Parathyroid adenoma (tissue), 2 donors: Measurements from ENCODE around the gene BDKRB2.
A peak's percentile ranks its signal among the peaks of the same experiment; 100 is the strongest.

Source experiments
- H2AFZ ChIP-seq: fragments of 300-600 bp; sonication (generic); one replicate; pipeline ENCODE4 v1.7.0; 2017; ENCODE audit warnings: antibody characterized with exemption, mild to moderate bottlenecking
- H3K27ac ChIP-seq: fragments of 300-600 bp; sonication (generic); one replicate; pipeline ENCODE4 v1.7.0; 2017
- H3K27me3 ChIP-seq: fragments of 300-600 bp; sonication (generic); one replicate; pipeline ENCODE4 v1.7.0; 2017; ENCODE audit warnings: low read length; ENCODE audit not compliant: control insufficient read depth, insufficient read depth
- H3K36me3 ChIP-seq: fragments of 300-600 bp; sonication (generic); one replicate; pipeline ENCODE4 v1.7.0; 2017; ENCODE audit warnings: low read length; ENCODE audit not compliant: control insufficient read depth, insufficient read depth
- H3K4me1 ChIP-seq: fragments of 300-600 bp; sonication (generic); one replicate; pipeline ENCODE4 v1.7.0; 2017; ENCODE audit warnings: control low read depth
- H3K4me2 ChIP-seq: fragments of 300-600 bp; sonication (generic); one replicate; pipeline ENCODE4 v1.7.0; 2017; ENCODE audit warnings: low read length
- H3K4me3 ChIP-seq: fragments of 300-600 bp; sonication (generic); one replicate; pipeline ENCODE4 v1.7.0; 2017; ENCODE audit warnings: low read depth, low read length
- H3K79me2 ChIP-seq: fragments of 300-600 bp; sonication (generic); one replicate; pipeline ENCODE4 v1.7.0; 2017; ENCODE audit warnings: control low read depth
- H3K9ac ChIP-seq: fragments of 300-600 bp; sonication (generic); one replicate; pipeline ENCODE4 v1.7.0; 2017; ENCODE audit warnings: mild to moderate bottlenecking
- H3K9me3 ChIP-seq: fragments of 300-600 bp; sonication (generic); one replicate; pipeline ENCODE4 v1.7.0; 2017; ENCODE audit warnings: low read length; ENCODE audit not compliant: control insufficient read depth
- CTCF ChIP-seq: fragments of 300-600 bp; sonication (generic); IDR thresholded peaks from one replicate; pipeline ENCODE4 v1.7.0; 2017; ENCODE audit warnings: antibody characterized with exemption, mild to moderate bottlenecking
- donor health status: primary hyperparathyroidism.

Gene BDKRB2

DNA sequence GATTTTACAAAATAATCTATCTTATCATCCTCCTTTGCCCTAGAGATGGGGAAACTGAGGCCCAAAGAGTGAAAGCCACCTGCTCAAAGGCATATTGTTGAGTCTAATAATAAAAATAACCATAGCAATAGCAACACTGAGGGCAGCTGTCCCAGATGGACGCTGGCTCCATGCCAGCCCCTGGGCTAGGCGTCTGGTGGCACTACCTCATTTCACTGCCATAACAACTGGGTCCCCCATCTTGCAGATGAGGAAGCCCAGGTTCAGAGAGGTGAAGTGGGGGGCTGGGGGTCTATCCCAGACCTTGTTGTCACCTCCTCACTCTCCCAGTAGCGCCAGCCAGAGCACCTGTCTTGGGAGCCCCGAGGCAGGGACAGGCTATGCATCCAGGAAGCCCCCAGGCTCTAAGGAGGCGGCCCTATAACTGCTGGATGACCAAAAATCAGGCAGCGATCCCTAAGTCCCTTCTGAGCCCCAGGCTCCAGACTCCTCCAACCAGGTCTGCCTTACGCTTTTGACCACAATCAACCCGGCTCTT, 12.8 kb downstream of the BDKRB2 start:
- H3K4me2 ChIP-seq, result no peak overlapping the region
- H3K79me2 ChIP-seq, result no peaks in the 10 kb centered on the region
- H3K27ac ChIP-seq, result no peak overlapping the region
- no peaks in the 10 kb centered on the region for H3K4me1 ChIP-seq
- H3K9me3 ChIP-seq, result no peaks in the 10 kb centered on the region
- H3K36me3 ChIP-seq, result no peaks in the 10 kb centered on the region
- no peaks in the 10 kb centered on the region for H3K27me3 ChIP-seq
- H2AFZ ChIP-seq, result no peak overlapping the region
- H3K4me3 ChIP-seq, result no peak overlapping the region
- no peak for TF ChIP-seq CTCF
- no peak overlapping the region for H3K9ac ChIP-seq

DNA sequence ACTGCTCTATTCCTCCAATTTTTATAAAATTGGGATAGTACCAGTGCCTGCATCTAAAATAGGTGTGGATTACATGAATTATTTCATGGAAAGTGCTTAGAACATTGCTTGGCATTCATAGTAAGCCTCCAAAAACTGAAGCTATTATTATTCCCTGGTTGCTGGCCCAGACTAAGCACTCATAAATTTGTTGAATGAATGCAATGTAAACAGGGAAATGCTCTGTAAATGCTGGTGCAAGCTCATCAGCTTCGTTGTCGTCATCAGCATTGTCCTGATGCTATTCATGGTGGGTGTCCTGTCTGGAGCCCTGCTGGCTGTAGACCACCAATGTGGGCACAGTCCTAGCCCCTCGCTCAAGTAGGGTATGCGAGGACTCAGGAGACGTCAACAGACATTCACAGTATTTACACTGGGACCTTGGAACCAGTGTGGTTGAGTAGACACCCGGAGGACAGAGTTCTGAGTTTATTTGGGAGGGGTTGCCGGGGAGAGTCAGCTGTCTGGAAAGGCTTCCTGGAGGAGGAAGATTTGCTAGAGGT, 16.5 kb downstream of the BDKRB2 start:
- Histone ChIP-seq H3K36me3 (no peaks in the 10 kb centered on the region), H3K9ac (no peak overlapping the region), H3K9me3 (no peaks in the 10 kb centered on the region), H3K79me2 (no peaks in the 10 kb centered on the region), H3K27ac (no peak overlapping the region), H3K27me3 (no peaks in the 10 kb centered on the region), H3K4me2 (no peak overlapping the region), H3K4me3 (no peak overlapping the region), H3K4me1 (no peaks in the 10 kb centered on the region), H2AFZ (no peak overlapping the region)
- no peak for TF ChIP-seq CTCF

GRCh38 chr14:96221841-96222240, 17.2 kb downstream of the BDKRB2 start:
- TF ChIP-seq CTCF, result no peak
- Histone ChIP-seq H3K4me2 (no peak overlapping the region), H2AFZ (no peak overlapping the region), H3K9me3 (no peaks in the 10 kb centered on the region), H3K27ac (no peak overlapping the region), H3K27me3 (no peaks in the 10 kb centered on the region), H3K79me2 (no peaks in the 10 kb centered on the region), H3K9ac (no peak overlapping the region), H3K4me1 (no peaks in the 10 kb centered on the region), H3K36me3 (no peaks in the 10 kb centered on the region), H3K4me3 (no peak overlapping the region)

DNA sequence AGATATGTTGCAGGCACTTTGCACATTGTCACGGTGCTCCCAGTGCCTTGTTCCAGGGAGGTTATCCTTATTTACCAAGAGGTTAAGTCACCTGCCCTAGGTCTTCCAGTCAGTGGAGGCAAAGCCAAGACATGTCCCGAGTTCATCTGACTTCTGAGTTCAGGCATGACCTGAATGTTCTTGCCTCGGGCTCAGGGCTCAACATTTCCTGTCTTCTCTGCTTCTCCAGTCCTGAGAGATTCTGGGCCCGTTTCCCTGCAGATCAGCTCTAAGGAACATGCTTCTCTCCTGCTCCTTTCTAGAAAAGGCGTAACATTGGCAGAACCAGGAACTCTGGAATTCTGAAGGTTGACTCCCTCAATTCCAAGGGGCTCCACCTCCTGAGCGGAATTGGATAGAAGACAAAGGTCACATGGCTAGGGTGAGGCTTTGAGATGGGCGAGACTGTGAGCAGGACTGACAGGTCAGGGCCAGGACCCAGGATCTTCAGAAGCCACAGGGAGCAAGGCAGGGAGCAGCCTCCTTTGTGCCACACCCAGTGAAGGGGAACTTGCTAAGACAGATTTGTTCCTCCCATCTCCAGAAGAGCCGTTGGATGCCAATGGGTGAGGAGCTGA, 19.9 kb downstream of the BDKRB2 start:
- Histone ChIP-seq H3K79me2 (no peaks in the 10 kb centered on the region), H3K9me3 (no peaks in the 10 kb centered on the region), H3K9ac (no peak overlapping the region), H3K27me3 (no peaks in the 10 kb centered on the region), H3K4me3 (no peak overlapping the region), H3K36me3 (no peaks in the 10 kb centered on the region), H3K27ac (no peak overlapping the region), H3K4me1 (no peaks in the 10 kb centered on the region), H3K4me2 (no peak overlapping the region), H2AFZ (no peak overlapping the region)
- TF ChIP-seq CTCF, result no peak

DNA sequence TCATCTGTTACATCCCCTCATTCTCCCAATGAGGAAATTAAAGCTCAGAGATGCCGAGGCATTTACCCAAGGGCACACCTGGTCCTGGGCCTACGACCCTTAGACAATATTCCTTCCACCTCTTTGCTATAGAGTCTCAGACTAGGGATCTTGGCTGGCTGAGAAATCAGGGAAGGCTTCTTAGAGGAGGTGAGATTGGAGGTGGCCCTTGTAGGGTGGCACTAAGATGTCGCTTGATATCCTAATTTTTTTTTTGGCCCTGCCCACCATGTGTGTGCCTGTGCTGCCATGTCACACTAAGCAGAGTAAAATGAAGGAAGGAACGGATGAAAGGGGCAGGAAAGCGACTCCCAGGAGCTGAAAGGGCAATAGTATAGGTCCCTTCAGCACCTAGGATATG, 20.6 kb downstream of the BDKRB2 start:
- Histone ChIP-seq H3K4me1 (no peaks in the 10 kb centered on the region), H3K4me2 (no peak overlapping the region), H3K27ac (peak overlapping the region; percentile 60), H3K36me3 (no peaks in the 10 kb centered on the region), H3K9ac (no peak overlapping the region), H3K9me3 (no peaks in the 10 kb centered on the region), H3K4me3 (no peak overlapping the region), H2AFZ (no peak overlapping the region), H3K27me3 (no peaks in the 10 kb centered on the region), H3K79me2 (no peaks in the 10 kb centered on the region)
- TF ChIP-seq CTCF, result no peak
